CD4-positive, alpha-beta T cell treated with Interleukin-17A for 1 hour (primary cell): ENCODE measurements around the gene PTOV1.

Source experiments
- DNase-seq: peaks from one replicate; pipeline ENCODE4 v3.0.0-alpha.2; 2020

The PTOV1 gene

DNA sequence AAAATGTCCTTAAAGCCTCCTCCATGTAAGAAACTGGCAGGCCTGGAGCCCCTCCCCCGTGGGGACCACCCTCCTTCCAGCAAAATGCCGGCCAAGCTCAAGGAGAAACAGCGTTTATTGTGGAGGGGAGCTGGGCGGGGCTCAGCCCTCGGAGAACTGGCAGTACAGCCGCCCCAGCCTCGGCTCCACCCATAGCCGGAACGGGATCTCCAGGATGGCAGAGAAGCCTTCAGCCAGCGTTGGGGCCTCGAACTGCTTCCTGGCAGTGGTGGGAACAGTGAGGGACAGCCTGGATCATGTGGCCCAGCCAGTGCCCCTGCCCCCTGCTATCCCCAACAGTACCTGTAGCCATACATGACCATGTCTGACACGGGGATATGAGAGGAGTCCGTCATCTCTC is 10.1 kb downstream of the PTOV1 start:
- no peak for DNase-seq

DNA sequence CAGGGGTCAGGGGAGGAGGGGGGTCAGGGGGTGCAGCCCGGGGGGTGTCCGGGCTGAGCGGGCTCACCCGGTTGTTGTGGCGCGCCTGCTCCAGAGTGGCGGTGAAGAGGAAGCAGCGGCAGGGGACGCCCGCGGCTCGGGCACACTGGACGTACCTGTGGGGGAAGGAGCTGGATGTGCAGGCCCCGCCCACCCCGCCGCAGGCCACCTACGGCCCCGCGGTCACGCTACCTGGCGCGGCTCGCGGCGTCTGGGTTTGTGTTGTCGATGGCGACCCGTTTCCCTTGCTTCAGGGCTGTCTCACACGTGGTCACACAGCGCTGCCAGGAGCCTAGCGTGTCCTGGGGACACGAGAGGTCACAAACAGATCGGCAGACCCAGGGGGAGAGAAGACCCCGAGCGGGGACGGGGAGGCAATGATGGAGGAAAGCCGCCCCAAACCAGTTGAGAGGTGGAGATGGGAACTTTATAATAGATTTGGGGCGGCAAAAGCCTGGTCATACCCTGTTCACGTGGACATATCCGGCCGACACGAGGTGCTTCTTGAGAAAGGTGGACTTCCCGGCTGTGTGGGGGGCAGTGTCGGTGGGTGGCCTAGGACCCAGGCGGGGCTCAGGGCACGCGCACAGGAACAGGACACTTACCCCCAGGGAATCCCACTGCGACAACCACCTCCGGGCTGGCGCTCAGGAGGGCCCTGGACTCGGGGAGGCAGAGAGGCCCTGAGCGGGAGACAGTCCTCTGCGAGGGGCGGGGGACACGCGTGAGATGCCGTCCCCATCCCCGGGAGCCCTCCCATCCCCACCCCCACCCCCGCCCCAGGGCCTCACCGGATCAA is 10.8 kb downstream of the PTOV1 start:
- no peak for DNase-seq

DNA sequence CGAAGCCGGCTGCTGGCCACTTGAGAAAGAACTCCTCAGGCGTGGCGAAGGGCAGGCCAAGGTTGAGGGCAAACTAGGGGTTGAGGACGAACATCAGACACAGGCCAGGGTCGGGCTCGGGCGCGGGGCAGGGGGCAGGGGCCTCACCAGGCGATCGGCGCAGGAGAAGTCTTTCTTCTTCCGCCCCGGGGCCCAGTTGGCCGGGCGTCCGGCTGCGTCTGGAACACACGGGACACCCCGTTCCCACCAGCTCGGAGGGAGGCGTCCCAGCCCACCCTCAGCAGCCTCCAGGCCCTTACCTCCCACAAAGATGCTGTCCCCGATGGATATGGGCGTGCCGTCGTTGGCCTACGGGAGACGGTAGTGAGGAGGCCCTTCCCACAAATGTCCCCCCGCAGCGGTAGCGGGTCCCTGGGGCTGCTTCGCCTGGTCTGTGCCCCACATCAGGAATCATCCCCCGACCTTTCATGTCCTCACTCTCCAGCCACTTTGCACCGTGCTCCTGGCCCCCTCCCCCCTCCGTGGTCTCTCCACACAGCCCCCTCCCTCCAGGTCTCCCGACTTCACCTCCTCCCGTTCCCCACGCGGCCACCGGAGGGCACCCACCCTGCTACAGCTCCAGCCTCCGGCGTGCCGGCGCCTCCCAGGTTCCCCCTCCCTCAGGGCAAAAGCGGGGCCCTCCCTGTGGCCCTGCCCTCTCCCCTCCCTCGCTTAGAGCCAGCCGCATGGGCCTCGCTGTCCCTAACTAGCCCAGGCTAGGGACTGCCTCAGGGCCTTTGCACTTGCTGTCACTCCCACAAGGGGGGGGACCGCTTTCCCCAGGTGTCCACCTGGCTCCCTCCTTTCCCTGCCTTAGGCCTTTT is 11.7 kb downstream of the PTOV1 start:
- no peak for DNase-seq

DNA sequence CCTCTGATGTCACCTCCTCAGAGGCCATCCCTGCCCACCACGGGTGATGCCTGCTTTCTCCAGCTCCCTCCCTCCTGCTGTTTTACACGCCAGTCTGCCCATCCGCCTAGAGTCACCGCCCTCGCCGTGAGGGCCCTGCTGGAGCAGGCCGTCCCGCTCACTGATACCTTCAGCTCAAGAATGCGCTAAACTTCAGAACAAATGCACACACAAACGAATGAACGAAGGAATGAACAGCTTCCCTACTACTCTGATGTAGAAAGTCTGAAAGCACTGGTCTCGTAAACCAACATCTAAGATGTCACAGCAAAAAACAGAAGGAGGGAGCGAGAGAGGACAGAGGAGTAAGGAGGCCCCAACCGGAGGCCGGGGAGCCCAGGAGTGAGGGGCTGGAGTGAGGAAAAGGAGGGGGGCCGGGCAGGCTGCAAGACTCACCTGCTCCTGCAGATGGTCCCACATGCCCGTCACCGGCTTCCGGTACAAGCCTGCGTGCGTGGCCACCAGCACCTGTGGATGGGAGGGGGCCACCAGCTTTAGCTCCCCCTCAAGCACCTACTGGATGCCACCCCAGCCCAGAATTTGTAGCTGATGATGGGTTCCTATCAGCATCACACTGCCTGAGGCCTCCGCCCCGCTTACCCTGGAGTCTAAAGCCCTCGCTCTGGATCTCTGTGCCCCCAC is 12.4 kb downstream of the PTOV1 start:
- no peak for DNase-seq

DNA sequence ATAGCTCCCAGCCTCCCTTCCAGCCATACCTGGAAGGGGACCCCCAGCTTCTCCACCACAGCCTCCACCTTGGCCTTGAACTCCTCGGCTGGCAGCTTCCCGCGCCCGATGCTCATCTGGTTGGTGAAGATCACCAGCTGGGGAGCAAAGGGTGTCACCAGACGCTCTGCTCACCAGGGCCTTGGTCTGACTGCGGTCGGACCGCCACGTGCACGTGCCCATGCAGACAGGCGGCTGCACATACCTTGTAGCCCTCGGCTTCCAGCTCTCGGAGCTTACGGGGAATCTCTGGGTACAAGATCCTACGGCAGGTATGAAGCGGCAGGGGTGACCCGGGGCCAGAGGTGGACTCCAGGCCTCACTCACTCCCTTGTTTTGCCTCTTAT is 13.0 kb downstream of the PTOV1 start:
- no peak for DNase-seq

DNA sequence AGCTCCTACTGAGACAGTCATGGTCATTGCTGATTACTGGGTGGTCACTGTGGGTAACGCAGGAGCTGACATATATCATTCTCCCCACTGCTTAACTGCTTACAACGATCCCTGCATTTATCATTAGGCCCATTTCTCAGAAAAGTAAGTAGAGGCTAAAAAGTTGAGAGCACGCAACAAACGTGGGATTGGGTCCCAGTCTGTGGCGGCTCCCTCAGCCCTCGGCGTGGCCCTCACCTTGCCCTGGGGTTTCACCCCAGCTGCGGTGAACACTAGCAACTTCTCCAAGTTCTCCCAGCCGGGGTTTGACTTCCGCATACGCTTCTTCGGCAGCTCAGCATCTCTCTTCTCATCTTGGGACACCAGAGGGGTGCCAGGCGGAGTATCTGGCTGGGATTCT is 13.9 kb downstream of the PTOV1 start:
- DNase-seq = no peak

DNA sequence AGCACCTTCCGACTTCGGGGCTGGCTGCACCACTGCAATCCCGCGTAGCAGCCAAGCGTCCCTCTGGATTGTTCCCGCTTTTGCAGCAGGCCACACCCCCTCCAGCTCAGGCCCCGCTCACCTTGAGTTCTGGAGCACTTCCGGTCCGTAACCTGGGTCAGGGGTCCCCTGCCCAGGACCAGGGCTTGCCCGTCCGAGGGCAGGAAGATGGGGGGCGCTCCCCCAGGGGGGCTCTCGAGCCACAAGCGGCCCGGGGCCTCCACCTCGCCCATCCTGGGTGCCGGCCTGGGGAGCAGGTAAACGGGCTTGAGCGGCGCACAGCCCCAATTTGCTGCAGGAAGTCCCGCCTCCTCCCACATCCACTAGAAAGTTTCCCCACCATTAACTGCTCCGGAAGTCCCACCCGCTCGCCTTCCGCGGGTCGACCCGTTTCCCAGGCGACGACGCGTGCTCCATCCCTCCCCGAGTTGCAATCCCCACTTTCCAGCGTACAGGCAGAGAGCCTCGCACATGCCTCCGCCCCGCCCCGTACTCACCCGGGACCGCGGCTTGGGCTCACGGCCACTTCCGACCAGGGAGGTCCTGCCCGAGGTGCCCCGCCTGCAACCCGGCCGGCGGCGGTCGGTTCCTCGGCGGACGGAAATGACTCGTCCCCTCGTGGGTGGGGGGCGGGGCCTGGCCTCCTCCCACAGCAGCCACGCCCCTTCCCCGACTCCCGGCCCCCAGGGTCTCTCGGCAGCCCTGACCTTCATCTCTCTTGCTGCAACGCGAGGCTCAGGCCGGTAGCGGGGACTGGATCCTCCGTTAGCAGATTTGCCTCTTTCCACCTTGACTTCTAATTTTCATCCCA is 16.2 kb downstream of the PTOV1 start, which contains the start of gene PNKP:
PNKP (minus strand) TSS at position 644 of the 850 bp plus-strand sequence; CDS start at position 272, 372 bp downstream.
- DNase-seq = peak; percentile 89

DNA sequence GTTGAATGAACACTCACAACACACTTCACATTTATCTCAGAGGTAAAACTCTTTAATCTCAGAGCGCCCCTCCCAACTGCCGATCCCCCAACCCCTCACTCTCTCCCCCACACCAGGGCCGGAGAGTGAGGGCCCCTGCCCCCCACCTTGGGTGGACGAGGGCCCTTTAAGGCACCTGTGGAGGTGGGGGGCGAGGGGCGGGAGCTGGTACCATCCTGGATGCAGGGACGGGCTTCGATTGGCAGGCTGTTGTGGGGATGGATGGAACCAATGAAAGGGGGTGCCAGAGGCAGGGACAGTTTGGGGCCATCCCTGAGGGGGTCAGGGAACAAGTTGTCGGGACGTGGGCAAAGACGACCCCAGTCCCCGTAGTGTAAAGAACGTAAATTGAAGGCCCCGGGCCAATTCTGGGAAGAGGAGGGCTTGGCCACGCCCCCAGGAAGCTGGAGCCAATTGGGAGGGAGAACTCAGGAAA is 18.1 kb downstream of the PTOV1 start:
- DNase-seq = no peak

DNA sequence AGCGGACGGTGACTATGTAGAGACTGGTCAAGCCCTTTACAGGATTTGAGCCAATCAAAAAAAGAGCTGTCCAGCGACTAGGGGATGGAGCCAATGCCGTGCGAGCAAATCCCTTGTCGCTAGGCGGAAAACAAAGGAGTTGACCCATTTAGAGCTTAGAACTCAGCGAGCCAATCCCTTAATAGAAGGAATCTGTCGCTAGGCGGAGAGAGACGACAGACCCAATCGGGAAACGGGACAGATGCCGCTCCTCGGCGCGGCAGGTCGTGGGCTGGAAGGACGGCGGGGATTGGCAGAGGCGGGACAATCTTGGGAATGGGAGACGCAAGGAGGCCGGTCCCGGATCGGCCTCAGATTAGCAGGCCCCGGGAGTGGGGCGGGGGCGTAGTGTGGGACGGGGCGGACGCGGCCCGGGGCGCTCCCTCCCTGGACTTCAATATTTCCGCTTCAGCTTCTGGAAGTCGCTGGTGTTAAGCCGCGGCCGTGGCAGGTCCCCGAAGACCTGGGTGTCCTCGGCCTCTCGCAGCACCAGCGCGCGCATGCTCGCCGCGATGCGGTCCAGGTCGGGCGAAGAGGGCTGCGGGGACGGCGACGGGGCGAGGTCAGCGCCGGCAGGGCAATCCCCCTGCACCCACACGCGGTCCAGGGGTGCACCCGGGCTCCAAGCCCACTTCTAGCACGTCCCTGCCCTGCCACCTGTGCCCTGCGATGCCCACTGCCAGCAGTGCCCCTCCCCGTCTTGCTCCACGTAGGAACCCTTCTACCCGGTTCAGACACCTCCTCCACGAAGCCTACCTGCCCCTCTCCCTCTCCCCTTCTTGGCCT is 18.7 kb downstream of the PTOV1 start:
- peak; percentile 99 for DNase-seq

DNA sequence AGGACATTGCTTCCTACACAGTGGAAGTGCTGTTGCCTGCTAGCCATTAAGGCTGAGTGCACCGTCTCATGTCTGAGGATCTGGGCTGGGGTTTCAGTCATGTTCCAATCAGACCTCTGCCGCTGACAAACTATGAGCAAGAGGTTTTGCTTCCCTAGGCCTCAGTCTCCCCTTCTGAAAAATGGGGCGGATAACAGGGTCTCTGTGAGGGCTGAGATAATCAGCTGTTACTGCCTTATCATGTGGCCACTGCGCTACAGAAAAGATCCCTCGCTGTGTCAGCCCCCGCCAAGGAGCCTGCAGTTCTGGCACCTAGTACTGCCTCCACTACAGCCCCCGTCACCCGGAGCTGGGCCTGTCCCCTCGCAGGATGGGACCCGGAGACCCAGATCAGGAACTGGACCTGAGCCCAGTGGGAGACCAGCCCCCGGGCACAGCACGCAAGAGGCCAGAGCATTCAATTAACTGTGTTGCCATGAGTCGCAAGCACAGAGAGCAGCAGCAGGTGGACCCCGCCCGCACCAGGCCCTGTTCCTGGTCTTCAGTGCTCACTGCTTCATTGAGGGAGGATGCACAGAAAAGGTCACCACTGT is 19.4 kb downstream of the PTOV1 start:
- DNase-seq = no peak

DNA sequence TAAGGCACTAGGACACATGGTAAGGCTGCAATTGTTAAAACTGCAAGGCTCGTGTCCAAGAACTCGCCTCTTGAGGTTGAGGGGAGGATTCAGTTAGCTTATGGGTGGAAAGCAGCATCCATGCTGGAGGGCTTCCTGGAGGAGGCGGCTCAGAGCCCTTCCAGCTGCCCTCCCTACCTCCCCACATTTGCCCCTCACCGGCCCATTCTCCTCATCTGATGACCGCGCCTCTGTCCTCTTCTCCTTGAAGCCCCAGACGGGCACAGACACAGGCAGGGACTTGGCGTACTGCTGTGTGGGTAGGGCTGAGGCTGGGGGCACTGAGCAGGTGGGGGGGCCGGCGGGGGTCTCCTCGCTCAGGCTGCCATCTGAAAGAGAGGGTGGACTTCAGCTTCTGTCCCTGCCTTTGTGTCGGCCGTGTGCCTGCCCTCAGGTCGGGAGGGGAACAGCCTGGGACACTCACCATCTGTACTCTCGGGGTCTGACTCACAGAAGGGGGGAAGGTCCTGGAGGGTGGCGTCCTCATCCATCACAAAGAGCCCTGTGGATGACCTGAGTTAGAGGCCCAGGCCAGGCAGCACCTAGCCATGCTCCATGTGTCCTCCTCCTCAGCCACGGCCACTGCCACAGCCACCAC is 20.5 kb downstream of the PTOV1 start:
- DNase-seq = no peak

DNA sequence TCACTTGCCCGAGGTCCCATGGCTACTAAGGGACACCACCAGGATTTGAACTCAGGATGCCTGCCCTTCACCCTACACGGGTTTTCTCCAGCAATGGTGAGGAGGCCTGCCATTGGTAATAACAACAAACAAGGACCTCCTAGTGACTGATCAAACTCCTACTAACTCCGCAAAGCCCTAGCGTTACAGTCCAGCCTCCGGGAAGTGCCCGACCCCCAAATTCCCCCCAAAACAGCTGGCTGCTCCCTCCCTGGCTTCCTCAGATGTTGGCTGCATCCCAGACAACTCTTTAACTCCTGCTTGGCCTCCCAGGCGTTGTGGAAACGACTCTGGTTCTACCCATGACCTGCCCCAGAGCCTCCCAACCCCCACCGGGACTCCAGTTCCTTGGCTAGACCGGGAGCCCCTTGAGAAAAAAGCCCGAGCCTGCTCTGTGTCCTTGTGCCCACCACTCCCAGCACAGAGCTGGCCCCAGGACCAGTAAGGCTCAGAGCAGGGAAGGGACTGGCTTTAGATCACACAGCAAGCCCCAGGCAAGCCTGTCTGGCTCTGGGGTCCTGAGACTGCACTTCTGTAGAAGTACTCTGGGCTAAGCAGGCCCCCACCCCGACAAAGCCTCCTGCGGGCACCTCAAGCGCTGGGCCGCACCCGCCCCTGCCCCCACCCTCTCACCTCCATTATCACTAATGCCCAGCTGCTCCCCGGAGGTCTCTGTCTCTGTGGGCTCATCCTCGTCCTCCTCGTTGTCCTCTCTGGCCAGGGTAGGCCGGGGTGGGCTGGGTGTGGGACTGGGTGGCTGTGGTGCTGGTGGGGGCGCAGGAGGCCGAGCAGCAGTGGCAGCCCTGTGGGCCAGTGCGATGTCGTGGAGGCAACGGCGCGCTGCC is 21.5 kb downstream of the PTOV1 start:
- no peak for DNase-seq

DNA sequence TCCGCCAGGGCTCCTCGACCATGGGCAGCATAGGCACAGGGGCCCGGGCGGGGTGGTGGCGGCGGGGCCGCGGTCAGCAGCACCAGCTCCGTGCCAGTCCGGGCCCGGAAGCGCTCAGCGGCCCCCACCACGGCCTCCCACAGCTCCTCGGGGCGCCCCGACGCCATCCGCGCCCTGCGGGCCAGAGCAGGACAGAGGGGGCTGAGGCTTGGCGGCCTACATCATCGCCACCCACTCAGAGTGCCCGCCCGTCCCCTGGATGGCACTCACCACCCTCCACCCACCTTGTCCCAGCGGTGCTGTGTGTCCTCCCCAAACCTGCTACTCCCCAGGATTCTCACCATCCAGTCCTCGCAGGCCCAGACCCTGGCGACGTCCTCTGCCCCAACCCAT is 22.2 kb downstream of the PTOV1 start:
- no peak for DNase-seq

DNA sequence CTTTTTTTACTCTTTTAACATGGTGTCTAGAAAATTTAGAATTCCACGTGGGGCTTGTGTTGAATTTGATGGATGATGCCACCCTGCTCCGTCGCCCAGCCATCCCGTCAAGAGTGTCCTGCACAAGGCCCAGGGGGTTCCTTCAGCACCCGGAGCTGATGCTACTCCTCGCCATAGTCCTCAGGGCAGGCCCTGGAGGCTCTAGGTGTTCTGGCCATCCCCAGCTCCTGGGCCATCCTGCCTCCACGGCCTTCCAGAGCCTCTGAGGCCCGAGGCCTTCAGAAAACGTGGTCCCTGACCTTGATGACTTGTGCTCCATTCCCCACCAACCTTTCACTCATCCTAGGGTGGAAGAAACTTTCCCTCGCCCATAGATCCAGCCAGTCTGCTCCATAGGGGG is 22.9 kb downstream of the PTOV1 start:
- no peak for DNase-seq

DNA sequence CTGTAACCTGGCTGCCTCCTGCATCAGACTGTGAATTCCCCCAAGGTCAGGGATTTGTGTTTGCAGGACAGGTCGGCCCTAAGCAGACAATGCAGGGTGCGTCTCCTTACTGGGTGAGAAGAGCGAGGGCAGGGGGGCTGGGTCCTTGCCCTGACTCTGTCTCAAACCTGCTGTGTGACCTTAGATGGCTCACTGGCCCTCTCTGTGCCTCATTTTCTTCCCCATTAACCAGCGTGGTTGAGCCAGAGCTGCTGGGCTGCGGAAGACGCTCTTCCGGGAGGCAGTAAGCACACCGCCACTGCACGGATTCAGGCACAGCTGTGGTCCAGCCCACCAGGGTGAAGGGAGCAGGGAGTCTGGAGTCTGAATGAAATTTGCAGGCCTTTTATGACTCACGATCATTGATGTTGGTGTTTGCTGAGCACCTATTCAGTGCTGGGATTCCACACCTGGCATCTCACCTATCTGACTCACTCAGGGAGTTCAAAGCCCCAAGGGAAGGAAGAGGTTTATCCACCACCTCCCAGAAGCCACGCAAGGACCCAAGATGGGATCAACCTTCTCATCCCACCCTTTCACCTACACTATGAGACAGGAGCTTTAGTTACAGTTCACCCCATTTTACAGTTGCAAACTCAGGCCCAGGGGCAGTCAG is 23.7 kb downstream of the PTOV1 start:
- DNase-seq = no peak

DNA sequence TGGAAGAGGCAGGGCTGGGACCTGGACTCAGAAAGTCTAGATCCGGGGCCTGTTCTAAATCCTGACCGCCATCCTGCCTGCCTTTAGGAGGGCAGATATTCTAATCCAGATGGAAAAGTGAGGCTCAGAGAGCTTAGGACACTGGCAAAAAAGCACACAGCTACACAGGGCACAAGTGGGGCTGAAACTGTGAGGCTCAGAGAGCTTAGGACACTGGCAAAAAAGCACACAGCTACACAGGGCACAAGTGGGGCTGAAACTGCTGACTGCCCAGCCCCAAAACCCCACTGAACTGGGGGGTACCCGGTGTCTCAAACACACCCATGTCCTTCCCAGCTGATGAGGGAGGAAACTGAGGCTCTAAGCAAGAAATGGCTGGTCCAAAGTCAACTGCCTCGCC is 24.2 kb downstream of the PTOV1 start:
- DNase-seq = no peak

DNA sequence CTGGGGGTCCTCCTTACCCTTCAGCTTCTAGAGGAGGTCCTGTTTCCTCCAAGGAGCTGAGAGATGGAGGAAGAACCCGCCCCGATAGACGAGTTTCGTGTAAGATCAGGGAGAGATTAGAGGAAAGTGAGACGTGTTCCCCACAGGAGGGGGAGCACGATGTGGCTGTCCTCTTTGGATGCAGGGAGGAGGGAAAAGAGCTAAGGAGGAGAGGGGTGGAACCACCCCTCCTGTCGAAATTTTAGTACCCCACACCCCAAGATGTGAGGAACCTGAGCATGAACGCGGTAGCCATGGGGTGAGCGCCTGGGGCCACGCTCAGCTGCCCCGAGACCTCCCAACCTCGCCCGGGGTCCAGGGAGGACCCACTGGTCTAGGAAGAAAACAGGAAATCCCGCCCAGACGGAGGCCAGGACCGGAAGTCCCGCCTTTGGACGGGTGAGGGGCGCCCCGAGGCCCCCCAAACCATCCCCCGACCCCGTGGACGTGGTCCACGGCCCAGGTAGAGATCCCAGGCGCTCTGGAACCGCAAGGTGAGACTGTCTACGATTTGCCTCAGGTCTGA is 25.0 kb downstream of the PTOV1 start:
- DNase-seq = peak; percentile 70

DNA sequence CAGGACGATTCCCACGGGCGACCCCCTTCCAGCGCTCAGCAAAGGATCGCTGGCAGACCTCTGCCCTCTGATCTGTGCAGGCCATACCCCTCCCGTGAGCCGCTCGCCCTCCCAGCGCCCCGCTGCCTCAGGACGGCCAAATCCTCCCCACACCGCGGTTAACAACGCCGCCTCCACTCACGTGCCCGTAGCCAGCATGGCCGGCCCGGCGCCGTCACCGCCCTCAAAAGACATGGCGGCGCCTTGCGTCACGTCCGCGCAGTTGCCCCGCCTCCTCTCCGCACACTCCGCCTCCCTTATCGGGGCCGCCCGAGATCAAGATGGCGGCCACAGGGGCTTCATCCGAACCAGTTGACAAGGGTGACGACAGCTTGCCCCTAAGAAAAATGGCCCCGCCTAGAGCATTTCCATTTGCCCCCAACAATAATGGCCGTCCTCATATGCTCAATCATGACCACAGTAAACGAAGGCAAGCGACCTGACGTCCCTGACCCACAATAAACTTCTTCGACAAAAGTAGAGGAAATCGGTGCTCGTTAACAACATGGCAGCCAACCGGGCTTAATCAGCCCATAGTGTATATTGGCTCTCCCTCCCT is 25.6 kb downstream of the PTOV1 start:
- peak; percentile 99 for DNase-seq
